ENCODE measurements around the gene S100B. TPM values are rescaled to one million over a fixed set of nuclear protein-coding genes. Genes with fewer than 3 reads are reported as not detected.

Gene S100B
- total RNA-seq, 1 experiment from 2014 or later: not detected

Other genes with a start within 250 kb of the S100B start
- 16.7 and 17.7 TPM in 2 replicates for gene DIP2A, start 146.2 kb downstream of the S100B start, total RNA-seq (2014; rRNA removed; shearing (Covaris generic))
- gene PRMT2, start 30.6 kb upstream of the S100B start, total RNA-seq (2014; rRNA removed; shearing (Covaris generic)): 75.9 and 91.3 TPM in 2 replicates